HFFc6 (cell line): ENCODE results near the gene PIGH. TPM values are rescaled to one million over a fixed set of nuclear protein-coding genes. Genes with fewer than 3 reads are reported as not detected.
"Not testable (repeated sequence)": the region's sequence is repeated elsewhere in the genome, so short reads cannot be mapped to it uniquely, and the experiment has no call there.

Source experiments
- DNase-seq: peaks from one replicate; pipeline ENCODE4 v3.0.0-alpha.2; 2018
- H3K27ac Mint-ChIP-seq: 2 replicates; pipeline ENCODE4 v1.8.0; 2020; ENCODE audit warnings: mild to moderate bottlenecking, mixed read lengths
- H3K27me3 Mint-ChIP-seq: 2 replicates; pipeline ENCODE4 v1.8.0; 2021; ENCODE audit warnings: mild to moderate bottlenecking, moderate library complexity, mixed read lengths; ENCODE audit not compliant: insufficient read depth
- H3K36me3 Mint-ChIP-seq: 2 replicates; pipeline ENCODE4 v1.8.0; 2021; ENCODE audit warnings: low read depth, mixed read lengths
- H3K4me1 Mint-ChIP-seq: 2 replicates; pipeline ENCODE4 v1.8.0; 2020; ENCODE audit warnings: low read depth, mixed read lengths
- H3K4me3 Mint-ChIP-seq: 2 replicates; pipeline ENCODE4 v1.8.0; 2020; ENCODE audit warnings: mild to moderate bottlenecking, moderate library complexity, mixed read lengths
- H3K9me3 Mint-ChIP-seq: 2 replicates; pipeline ENCODE4 v1.8.0; 2020; ENCODE audit warnings: mild to moderate bottlenecking, mixed read lengths
- CTCF ChIP-seq: fragments of 200-600 bp; sonication (generic); IDR thresholded peaks from 2 replicates; pipeline ENCODE4 v1.5.0; 2021; ENCODE audit warnings: antibody characterized with exemption, mild to moderate bottlenecking
- total RNA-seq, 6 experiments: library from RNA; stranded (reverse); fragmentation: NEBNext Ultra II Directional; extraction: Animal tissue kit (Norgen Biotek cat#: 25700); gene quantifications; 2 replicates in 1 of 6; 3 replicates in 5 of 6; pipeline ENCODE4 v1.2.3, GENCODE V29; 2021

Gene PIGH
- total RNA-seq, 6 experiments from 2014 or later = 6.3 to 9.3 (median 7.8) TPM

- Mint-ChIP-seq H3K36me3 (no peaks in the 10 kb centered on the region), H3K4me3 (no peak overlapping the region), H3K4me1 (no peaks in the 10 kb centered on the region), H3K27ac (no peak overlapping the region), H3K9me3 (no peaks in the 10 kb centered on the region; the same call in 1 of the 2 replicates), H3K27me3 (peaks cover 63% of the 10 kb centered on the region)
- no peak for TF ChIP-seq CTCF
- DNase-seq = no peak
These were observed 50.3 kb downstream of the PIGH start for GRCh38 chr14:67549734-67550133.

- H3K9me3 Mint-ChIP-seq = no peaks in the 10 kb centered on the region; the same call in 1 of the 2 replicates
- H3K27me3 Mint-ChIP-seq = peaks cover 57% of the 10 kb centered on the region
- DNase-seq = no peak
- H3K27ac Mint-ChIP-seq = no peak overlapping the region
- TF ChIP-seq CTCF = no peak
- H3K4me1 Mint-ChIP-seq = no peaks in the 10 kb centered on the region
- no peak overlapping the region for H3K4me3 Mint-ChIP-seq
- H3K36me3 Mint-ChIP-seq = peaks cover 5% of the 10 kb centered on the region
These were observed 52.8 kb downstream of the PIGH start for GRCh38 chr14:67547224-67547780.

DNA sequence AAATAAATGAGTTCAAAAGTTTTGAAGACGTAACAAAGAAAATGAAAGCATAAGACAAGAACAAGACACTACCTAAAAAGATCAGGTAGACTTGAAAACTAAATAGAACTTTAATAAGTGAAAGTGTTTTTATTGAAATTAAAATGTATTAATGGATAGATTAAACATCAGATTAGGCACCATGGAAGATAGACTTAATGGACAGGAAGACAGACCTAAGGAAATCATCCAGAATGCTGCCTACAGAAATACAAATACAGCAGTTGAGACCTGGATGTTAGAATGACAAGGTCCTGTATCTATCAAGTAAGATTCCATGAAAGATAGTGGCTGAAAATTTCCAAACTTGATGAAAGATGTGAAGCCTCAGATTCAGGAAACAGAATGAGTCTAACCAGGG, 55.5 kb downstream of the PIGH start:
- Mint-ChIP-seq H3K9me3 (no peaks in the 10 kb centered on the region; the same call in 1 of the 2 replicates), H3K4me1 (no peaks in the 10 kb centered on the region), H3K27me3 (peaks cover 49% of the 10 kb centered on the region), H3K36me3 (peaks cover 5% of the 10 kb centered on the region), H3K4me3 (no peak overlapping the region), H3K27ac (no peak overlapping the region)
- no peak for DNase-seq
- TF ChIP-seq CTCF = no peak

DNA sequence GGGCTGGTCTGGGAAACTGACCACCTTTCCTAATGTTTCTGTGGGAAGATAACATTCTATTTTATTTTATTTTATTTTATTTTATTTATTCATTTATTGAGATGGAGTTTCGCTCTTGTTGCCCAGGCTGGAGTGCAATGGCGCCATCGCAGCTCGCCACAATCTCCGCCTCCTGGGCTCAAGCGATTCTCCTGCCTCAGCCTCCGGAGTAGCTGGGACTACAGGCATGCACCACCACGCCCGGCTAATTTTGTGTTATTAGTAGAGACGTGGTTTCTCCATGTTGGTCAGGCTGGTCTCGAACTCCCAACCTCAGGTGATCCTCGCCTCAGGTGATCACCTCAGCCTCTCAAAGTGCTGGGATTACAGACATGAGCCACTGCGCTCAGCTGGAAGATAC, 57.4 kb downstream of the PIGH start:
- not testable (repeated sequence) for H3K4me1 Mint-ChIP-seq

GRCh38 chr14:67541448-67542387, 58.4 kb downstream of the PIGH start:
- no peaks in the 10 kb centered on the region for H3K4me1 Mint-ChIP-seq
- no peak overlapping the region; the same call in 1 of the 2 replicates for H3K4me3 Mint-ChIP-seq
- H3K36me3 Mint-ChIP-seq = peaks cover 5% of the 10 kb centered on the region
- H3K27ac Mint-ChIP-seq = no peak overlapping the region
- H3K27me3 Mint-ChIP-seq = peaks cover 42% of the 10 kb centered on the region
- no peaks in the 10 kb centered on the region; the same call in 1 of the 2 replicates for H3K9me3 Mint-ChIP-seq
- no peak for DNase-seq
- no peak for TF ChIP-seq CTCF

More for the DNA sequence above, 57.4 kb downstream of the PIGH start:
- H3K36me3 Mint-ChIP-seq, H3K27ac Mint-ChIP-seq, H3K4me3 Mint-ChIP-seq, H3K9me3 Mint-ChIP-seq, DNase-seq: not testable (repeated sequence)
- peaks cover 48% of the 10 kb centered on the region for H3K27me3 Mint-ChIP-seq

Other genes starting within 250 kb of the PIGH start
- 100 to 1,000 TPM; 135 to 167 (median 150) TPM for gene ATP6V1D, start 240.5 kb downstream of the PIGH start, total RNA-seq
- gene EIF2S1, start 239.9 kb downstream of the PIGH start, total RNA-seq = 100 to 1,000 TPM; 163 to 218 (median 178) TPM
- 10 to 100 TPM in 5 of 6 experiments, 1 to 10 TPM in 1; 8.7 to 23.8 (median 19.5) TPM for gene PLEK2, start 188.1 kb downstream of the PIGH start, total RNA-seq
- gene TMEM229B, start 111.5 kb downstream of the PIGH start, total RNA-seq = under 1 TPM; 0.06 to 0.38 (median 0.20) TPM
- gene PLEKHH1, start 67.0 kb downstream of the PIGH start, total RNA-seq = under 1 TPM; 0.10 to 0.28 (median 0.19) TPM
- gene ARG2, start 19.7 kb upstream of the PIGH start, total RNA-seq = 1 to 10 TPM; 1.4 to 2.2 (median 1.9) TPM
- gene VTI1B, start 74.4 kb upstream of the PIGH start, total RNA-seq = 100 to 1,000 TPM; 154 to 178 (median 156) TPM
- gene RDH11, start 95.5 kb upstream of the PIGH start, total RNA-seq = 10 to 100 TPM; 46.1 to 51.9 (median 49.6) TPM
- not detected for gene RDH12, start 101.6 kb upstream of the PIGH start, total RNA-seq
- gene ZFYVE26, start 216.3 kb upstream of the PIGH start, total RNA-seq = 10 to 100 TPM; 12.8 to 17.2 (median 14.7) TPM
- 10 to 100 TPM in 2 of 6 experiments, 1 to 10 TPM in 4; 7.1 to 12.4 (median 9.6) TPM for gene RAD51B, start 219.5 kb upstream of the PIGH start, total RNA-seq